GM23338 (cell line): ENCODE data around the gene BCAS1. TPM values are rescaled to one million over a fixed set of nuclear protein-coding genes. Genes with fewer than 3 reads are reported as not detected.

ENCODE experiments used
- ATAC-seq: fragments of 200-7000 bp; cut with Tn5 transposase; 3 replicates; pipeline ENCODE4 v1.9.1; 2020
- DNase-seq: peaks from one replicate; pipeline ENCODE4 v3.0.0-alpha.2; 2015; ENCODE audit warnings: low spot score
- H2AFZ ChIP-seq: fragments of 200-600 bp; sonication (generic); 2 replicates; pipeline ENCODE4 v1.8.0; 2016; ENCODE audit warnings: antibody characterized with exemption, mild to moderate bottlenecking, moderate library complexity
- H3F3A ChIP-seq: fragments of 200-600 bp; sonication (generic); replicated peaks from 2 replicates; pipeline ENCODE4 v1.8.0; 2017; ENCODE audit warnings: antibody characterized with exemption, mixed run types, low read depth
- H3K27ac ChIP-seq: fragments of 200-600 bp; sonication (generic); 2 replicates; pipeline ENCODE4 v1.6.1; 2016; ENCODE audit warnings: low read depth
- H3K27me3 ChIP-seq: fragments of 200-600 bp; sonication (generic); 2 replicates; pipeline ENCODE4 v1.8.0; 2016; ENCODE audit warnings: mild to moderate bottlenecking, mixed run types, moderate library complexity; ENCODE audit not compliant: insufficient read depth
- H3K36me3 ChIP-seq: fragments of 200-600 bp; sonication (generic); 2 replicates; pipeline ENCODE4 v1.8.0; 2016; ENCODE audit warnings: mild to moderate bottlenecking; ENCODE audit not compliant: insufficient read depth
- H3K4me1 ChIP-seq: fragments of 200-600 bp; sonication (generic); 2 replicates; pipeline ENCODE4 v1.8.0; 2016; ENCODE audit warnings: mild to moderate bottlenecking, moderate library complexity; ENCODE audit not compliant: insufficient read depth
- H3K4me2 ChIP-seq: fragments of 200-600 bp; sonication (generic); 2 replicates; pipeline ENCODE4 v1.7.1; 2017; ENCODE audit warnings: mixed run types
- H3K4me3 ChIP-seq: fragments of 200-600 bp; sonication (generic); 2 replicates; pipeline ENCODE4 v1.6.1; 2016; ENCODE audit warnings: mixed run types
- H3K79me2 ChIP-seq: fragments of 200-600 bp; sonication (generic); replicated peaks from 2 replicates; pipeline ENCODE4 v1.8.0; 2017; ENCODE audit warnings: mild to moderate bottlenecking; ENCODE audit not compliant: insufficient read depth
- H3K9me2 ChIP-seq: fragments of 200-600 bp; sonication (generic); 2 replicates; pipeline ENCODE4 v1.8.0; 2017; ENCODE audit not compliant: insufficient read depth
- H4K20me1 ChIP-seq: fragments of 200-600 bp; sonication (generic); replicated peaks from 2 replicates; pipeline ENCODE4 v1.8.0; 2017; ENCODE audit warnings: mild to moderate bottlenecking; ENCODE audit not compliant: insufficient read depth
- H3K27ac Mint-ChIP-seq: 2 replicates; pipeline ENCODE4 v1.8.0; 2020; ENCODE audit warnings: inconsistent platforms, mild to moderate bottlenecking, moderate library complexity, mixed read lengths
- H3K27me3 Mint-ChIP-seq: 3 replicates; pipeline ENCODE4 v1.8.0; 2022; ENCODE audit warnings: low read depth, mild to moderate bottlenecking, moderate library complexity, mixed read lengths, inconsistent platforms; ENCODE audit not compliant: insufficient read depth, poor library complexity
- H3K36me3 Mint-ChIP-seq: 3 replicates; pipeline ENCODE4 v1.8.0; 2021; ENCODE audit warnings: low read depth, mild to moderate bottlenecking, inconsistent platforms, moderate library complexity, mixed read lengths
- H3K4me1 Mint-ChIP-seq: 3 replicates; pipeline ENCODE4 v1.8.0; 2020; ENCODE audit warnings: mild to moderate bottlenecking, inconsistent platforms, mixed read lengths
- H3K4me3 Mint-ChIP-seq: 3 replicates; pipeline ENCODE4 v1.8.0; 2021; ENCODE audit warnings: moderate library complexity, mild to moderate bottlenecking, inconsistent platforms, mixed read lengths
- H3K9me3 Mint-ChIP-seq: 3 replicates; pipeline ENCODE4 v1.8.0; 2020; ENCODE audit warnings: moderate library complexity, mild to moderate bottlenecking, inconsistent platforms, mixed read lengths
- CREB1 ChIP-seq: fragments of 250-450 bp; sonication (Bioruptor Pico); IDR thresholded peaks from 2 replicates; pipeline ENCODE4 v1.5.0; 2020; ENCODE audit warnings: low read depth, mild to moderate bottlenecking, moderate library complexity
- CTCF ChIP-seq, 2 experiments: fragments of 200-600 bp in 1 of 2; sonication (generic) in 1 of 2; conservative IDR thresholded peaks; 2 replicates each; pipeline versions ENCODE4 v1.5.1 to v1.6.1; 2016 to 2017; ENCODE audit warnings: antibody characterized with exemption in 2 of 2, low read depth in 2 of 2, mild to moderate bottlenecking in 2 of 2, moderate library complexity in 1 of 2
- ETS1 ChIP-seq: IDR thresholded peaks from 2 replicates; pipeline ENCODE4 v1.6.1; 2016; ENCODE audit warnings: antibody characterized with exemption
- EZH2 ChIP-seq: fragments of 200-600 bp; sonication (generic); IDR thresholded peaks from one replicate; pipeline ENCODE4 v1.8.0; 2017; ENCODE audit warnings: antibody characterized with exemption, mild to moderate bottlenecking, low read depth; ENCODE audit not compliant: unreplicated experiment
- EZH2phosphoT487 ChIP-seq: fragments of 200-600 bp; sonication (generic); IDR thresholded peaks from one replicate; pipeline ENCODE4 v1.8.1; 2018; ENCODE audit warnings: antibody characterized with exemption; ENCODE audit not compliant: unreplicated experiment
- JUNB ChIP-seq: IDR thresholded peaks from one replicate; pipeline ENCODE4 v1.6.1; 2016; ENCODE audit warnings: antibody characterized with exemption; ENCODE audit not compliant: unreplicated experiment
- POLR2AphosphoS5 ChIP-seq: IDR thresholded peaks from 2 replicates; pipeline ENCODE4 v1.6.1; 2016; ENCODE audit warnings: antibody characterized with exemption, low read depth
- ZNF114 ChIP-seq: fragments of 250-450 bp; sonication (Bioruptor Pico); IDR thresholded peaks from 2 replicates; pipeline ENCODE4 v1.5.0; 2020; ENCODE audit warnings: mild to moderate bottlenecking, moderate library complexity
- ZNF331 ChIP-seq: fragments of 250-450 bp; sonication (Bioruptor Pico); IDR thresholded peaks from 2 replicates; pipeline ENCODE4 v1.5.0; 2020; ENCODE audit warnings: low read depth, mild to moderate bottlenecking, moderate library complexity
- ZNF462 ChIP-seq: fragments of 250-450 bp; sonication (Bioruptor Pico); IDR thresholded peaks from 2 replicates; pipeline ENCODE4 v1.5.0; 2020; ENCODE audit warnings: mild to moderate bottlenecking, moderate library complexity
- polyA plus RNA-seq: library from polyadenylated mRNA; unstranded; fragments of >200 nt; fragmentation: Nextera tagmentation; extraction: Ambion mirVana; gene quantifications from 2 replicates; pipeline ENCODE4 v1.2.1, GENCODE V29; 2016
- total RNA-seq: library from RNA; depleted of rRNA; stranded (reverse); fragments of >200 nt; shearing (Covaris generic); gene quantifications from 2 replicates; pipeline ENCODE4 v1.2.3, GENCODE V29; 2014

The BCAS1 gene
- total and polyA plus RNA-seq, 2 experiments from 2014 or later = 0.17 to 0.19 TPM

GRCh38 chr20:53989401-53989800 is 81.0 kb downstream of the BCAS1 start (continued):
- no peak for TF ChIP-seq ZNF462
- no peak for TF ChIP-seq ZNF114 (CRISPR knock-in tag)

- H3K36me3 ChIP-seq = no peaks in the 10 kb centered on the region
- no peak overlapping the region for H2AFZ ChIP-seq
- Mint-ChIP-seq H3K27ac (no peak overlapping the region), H3K27me3 (no peaks in the 10 kb centered on the region), H3K4me1 (no peaks in the 10 kb centered on the region), H3K4me3 (no peak overlapping the region), H3K9me3 (no peaks in the 10 kb centered on the region), H3K36me3 (no peaks in the 10 kb centered on the region)
- no peak overlapping the region for H3K4me2 ChIP-seq
- no peak for ATAC-seq
- H3K27ac ChIP-seq = no peak overlapping the region
- DNase-seq = no peak
- no peaks in the 10 kb centered on the region for H3K79me2 ChIP-seq
- H4K20me1 ChIP-seq = no peaks in the 10 kb centered on the region
- no peak overlapping the region for H3K4me3 ChIP-seq
- no peaks in the 10 kb centered on the region for H3K27me3 ChIP-seq
- no peaks in the 10 kb centered on the region for H3K4me1 ChIP-seq
- peaks cover 6% of the 10 kb centered on the region for H3K9me2 ChIP-seq
- H3F3A ChIP-seq = no peaks in the 10 kb centered on the region
- TF ChIP-seq ETS1 (no peak), POLR2AphosphoS5 (no peak), JUNB (no peak), CTCF (conservative IDR thresholded peaks at IDR 0.05; ENCODE audit: low read depth in 2 of 2) (no peak), ZNF331 (CRISPR knock-in tag) (no peak), CREB1 (CRISPR knock-in tag) (no peak), EZH2 (no peak), EZH2phosphoT487 (no peak)
Measured at GRCh38 chr20:53986037-53986650, 84.2 kb downstream of the BCAS1 start.
